ENCODE results near the gene IL36B.
"Not testable (repeated sequence)": the region's sequence is repeated elsewhere in the genome, so short reads cannot be mapped to it uniquely, and the experiment has no call there.

IL36B gene

GRCh38 chr2:113052396-113052917 lies at the start of gene IL36B:
Gene IL36B (minus strand): TSS chr2:113052867.
- DNase-seq (ENCODE audit: low spot score): no peak

GRCh38 chr2:113102133-113102532 lies 49.5 kb upstream of the IL36B start:
- no peak for DNase-seq (ENCODE audit: low spot score)

GRCh38 chr2:113098532-113098931 lies 45.9 kb upstream of the IL36B start:
- DNase-seq (ENCODE audit: low spot score): no peak

- DNase-seq (ENCODE audit: low spot score): no peak
These were observed 45.4 kb upstream of the IL36B start for GRCh38 chr2:113098041-113098440.

- DNase-seq (ENCODE audit: low spot score): not testable (repeated sequence)
These were observed 44.4 kb upstream of the IL36B start for GRCh38 chr2:113096842-113097618.

- not testable (repeated sequence) for DNase-seq (ENCODE audit: low spot score)
These were observed 43.6 kb upstream of the IL36B start for GRCh38 chr2:113096306-113096705.

GRCh38 chr2:113093613-113093977 lies 40.9 kb upstream of the IL36B start:
- no peak for DNase-seq (ENCODE audit: low spot score)

- no peak for DNase-seq (ENCODE audit: low spot score)
These were observed 40.4 kb upstream of the IL36B start for GRCh38 chr2:113092864-113093612.

- DNase-seq (ENCODE audit: low spot score): no peak
These were observed 38.7 kb upstream of the IL36B start for GRCh38 chr2:113091231-113091896.

- no peak for DNase-seq (ENCODE audit: low spot score)
These were observed 37.2 kb upstream of the IL36B start for GRCh38 chr2:113089916-113090315.

- no peak for DNase-seq (ENCODE audit: low spot score)
These were observed 35.7 kb upstream of the IL36B start for GRCh38 chr2:113088213-113088992.

- DNase-seq (ENCODE audit: low spot score): no peak
These were observed 32.9 kb upstream of the IL36B start for GRCh38 chr2:113085542-113085941.

- no peak for DNase-seq (ENCODE audit: low spot score)
These were observed 31.8 kb upstream of the IL36B start for GRCh38 chr2:113084249-113085000.

GRCh38 chr2:113083296-113083695 lies 30.6 kb upstream of the IL36B start:
- DNase-seq (ENCODE audit: low spot score): no peak

- DNase-seq (ENCODE audit: low spot score): no peak
These were observed 29.0 kb upstream of the IL36B start for GRCh38 chr2:113081488-113082210.

- no peak for DNase-seq (ENCODE audit: low spot score)
These were observed 27.5 kb upstream of the IL36B start for GRCh38 chr2:113080134-113080533.

- no peak for DNase-seq (ENCODE audit: low spot score)
These were observed 26.5 kb upstream of the IL36B start for GRCh38 chr2:113079131-113079530.

- DNase-seq (ENCODE audit: low spot score): peak; percentile 60
These were observed 25.7 kb upstream of the IL36B start for GRCh38 chr2:113078350-113078839.

- DNase-seq (ENCODE audit: low spot score): peak; percentile 43
These were observed 25.3 kb upstream of the IL36B start for GRCh38 chr2:113077921-113078320.

GRCh38 chr2:113076954-113077669 lies 24.4 kb upstream of the IL36B start:
- no peak for DNase-seq (ENCODE audit: low spot score)

All from LoVo (cell line).